SIG-M5 (cell line): ENCODE data around the gene SUGCT.

Experiments
- DNase-seq: peaks from one replicate; lab custom pipeline; 2025; lab: John Stamatoyannopoulos, UW

Gene SUGCT

GRCh38 chr7:40526951-40527715 is 392.3 kb downstream of the SUGCT start:
- no peak for DNase-seq

DNA sequence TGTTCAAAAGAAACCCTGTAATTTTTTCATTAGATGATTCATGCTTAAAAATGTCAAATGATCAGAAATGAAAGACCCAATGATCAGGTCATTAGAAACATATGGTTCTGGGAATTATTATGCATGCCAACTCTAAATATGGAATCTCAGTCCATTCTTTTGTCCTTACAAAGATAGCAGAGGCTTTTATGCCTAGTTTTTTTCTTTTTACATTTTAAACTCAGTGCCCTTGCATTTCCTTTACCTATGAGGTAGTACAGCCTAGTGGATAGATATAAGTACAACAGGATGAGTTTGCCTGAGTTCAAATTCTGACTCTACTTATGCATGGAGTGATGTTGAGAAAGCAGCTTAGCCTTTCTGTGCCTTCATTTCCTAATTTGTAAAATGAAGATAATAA is 392.9 kb downstream of the SUGCT start:
- no peak for DNase-seq

DNA sequence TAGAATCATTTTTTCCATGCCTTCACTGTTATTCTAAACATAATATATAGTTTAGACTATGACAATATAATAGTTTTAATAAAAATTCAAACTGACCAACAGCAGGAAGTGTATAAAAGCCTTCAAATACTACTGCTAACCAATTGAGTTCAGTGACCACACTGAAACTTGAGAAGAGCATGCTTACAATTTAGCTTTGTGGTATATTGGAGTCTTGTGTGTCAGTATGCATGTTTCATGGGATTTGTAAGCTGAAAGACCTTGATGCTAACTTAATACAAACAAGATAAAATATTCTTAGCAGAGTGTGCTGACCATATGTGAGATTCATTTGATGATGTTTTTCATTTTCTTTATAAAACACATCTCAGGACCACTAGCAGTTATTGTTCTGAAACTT is 395.5 kb downstream of the SUGCT start:
- DNase-seq: no peak

DNA sequence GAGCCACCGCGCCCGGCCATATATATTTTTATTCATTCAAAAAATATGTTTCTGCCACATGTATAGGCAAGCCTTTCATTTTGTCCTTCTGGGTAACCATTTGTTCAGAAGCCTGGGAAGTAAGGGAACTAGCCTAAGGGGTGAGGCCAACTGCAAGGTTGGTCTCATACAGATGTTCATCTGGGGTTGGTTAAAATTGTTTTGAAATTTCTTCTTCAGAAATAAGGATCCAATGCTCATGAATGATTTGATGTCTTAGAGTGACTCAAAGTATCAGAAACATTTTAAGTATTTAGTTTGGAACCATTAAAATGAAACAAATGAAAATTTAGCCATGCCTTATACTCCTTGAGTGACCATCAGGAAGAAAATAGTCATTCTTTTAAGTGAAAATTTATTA is 397.2 kb downstream of the SUGCT start:
- no peak for DNase-seq

GRCh38 chr7:40535678-40536077 is 400.9 kb downstream of the SUGCT start:
- DNase-seq: no peak

- no peak for DNase-seq
These were observed 401.6 kb downstream of the SUGCT start for GRCh38 chr7:40536421-40536820.

DNA sequence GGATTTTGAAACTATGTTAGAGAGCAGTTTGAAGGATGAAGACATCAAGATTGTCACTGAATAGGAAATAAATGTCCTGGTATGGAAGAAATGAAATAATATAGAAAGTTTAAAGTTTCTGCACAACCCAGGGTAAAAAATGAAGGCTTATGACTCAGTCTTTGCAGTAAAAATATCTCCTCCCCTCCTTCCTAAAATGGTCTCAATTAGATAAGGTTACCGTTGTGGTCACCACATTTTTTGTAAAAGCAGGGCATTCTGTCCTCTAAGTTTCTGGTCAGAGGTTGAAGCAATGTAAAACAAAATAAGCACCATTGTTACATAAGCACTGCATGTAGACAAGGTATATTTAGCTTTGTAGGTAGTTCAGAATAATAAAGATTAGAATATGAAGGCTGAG is 403.5 kb downstream of the SUGCT start:
- DNase-seq: no peak

- no peak for DNase-seq
These were observed 406.5 kb downstream of the SUGCT start for GRCh38 chr7:40541336-40541735.

GRCh38 chr7:40542982-40543741 is 408.4 kb downstream of the SUGCT start:
- no peak for DNase-seq

DNA sequence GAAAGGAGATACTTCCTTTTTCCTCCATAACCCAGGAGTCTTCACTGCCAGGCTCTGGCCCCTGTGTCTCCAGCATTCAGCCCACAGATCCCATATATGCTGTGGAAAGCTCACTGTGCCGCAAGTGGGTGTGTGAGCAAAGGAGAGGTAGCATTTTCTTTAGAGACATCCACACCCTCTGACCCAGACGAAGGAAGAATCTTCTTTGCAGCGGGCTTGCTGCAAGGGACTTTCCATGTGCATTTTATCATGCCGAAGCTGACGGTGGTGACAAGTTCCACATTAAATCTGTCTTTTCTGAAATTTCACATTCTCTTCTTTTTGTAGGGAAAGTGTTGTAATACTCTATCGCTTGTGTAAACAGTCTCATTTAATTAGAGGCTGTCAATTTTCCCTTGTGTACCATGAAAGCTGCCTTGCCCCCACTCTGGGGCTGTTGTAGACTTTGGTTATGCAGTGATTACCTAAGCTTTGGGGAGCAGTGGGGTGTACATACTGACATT is 409.5 kb downstream of the SUGCT start:
- no peak for DNase-seq

GRCh38 chr7:40544871-40545303 is 410.1 kb downstream of the SUGCT start:
- no peak for DNase-seq

DNA sequence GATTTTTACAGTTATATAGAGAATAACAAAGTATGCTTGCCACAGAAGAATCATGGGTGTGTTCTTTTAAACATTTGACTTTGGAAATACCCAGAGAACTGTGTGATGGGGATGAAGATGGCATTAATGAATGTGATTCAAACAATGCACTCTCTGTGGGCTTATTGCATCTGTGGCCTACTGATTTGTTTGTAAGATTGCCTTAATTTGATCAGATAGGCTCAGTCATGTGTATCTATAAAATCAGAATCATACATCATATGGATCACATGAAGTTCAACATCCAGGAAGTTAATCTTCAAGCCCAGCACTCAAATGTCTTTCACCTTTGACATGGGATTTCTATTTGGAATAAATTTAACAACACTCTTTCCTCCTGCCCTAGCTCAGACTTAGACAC is 410.9 kb downstream of the SUGCT start:
- no peak for DNase-seq

DNA sequence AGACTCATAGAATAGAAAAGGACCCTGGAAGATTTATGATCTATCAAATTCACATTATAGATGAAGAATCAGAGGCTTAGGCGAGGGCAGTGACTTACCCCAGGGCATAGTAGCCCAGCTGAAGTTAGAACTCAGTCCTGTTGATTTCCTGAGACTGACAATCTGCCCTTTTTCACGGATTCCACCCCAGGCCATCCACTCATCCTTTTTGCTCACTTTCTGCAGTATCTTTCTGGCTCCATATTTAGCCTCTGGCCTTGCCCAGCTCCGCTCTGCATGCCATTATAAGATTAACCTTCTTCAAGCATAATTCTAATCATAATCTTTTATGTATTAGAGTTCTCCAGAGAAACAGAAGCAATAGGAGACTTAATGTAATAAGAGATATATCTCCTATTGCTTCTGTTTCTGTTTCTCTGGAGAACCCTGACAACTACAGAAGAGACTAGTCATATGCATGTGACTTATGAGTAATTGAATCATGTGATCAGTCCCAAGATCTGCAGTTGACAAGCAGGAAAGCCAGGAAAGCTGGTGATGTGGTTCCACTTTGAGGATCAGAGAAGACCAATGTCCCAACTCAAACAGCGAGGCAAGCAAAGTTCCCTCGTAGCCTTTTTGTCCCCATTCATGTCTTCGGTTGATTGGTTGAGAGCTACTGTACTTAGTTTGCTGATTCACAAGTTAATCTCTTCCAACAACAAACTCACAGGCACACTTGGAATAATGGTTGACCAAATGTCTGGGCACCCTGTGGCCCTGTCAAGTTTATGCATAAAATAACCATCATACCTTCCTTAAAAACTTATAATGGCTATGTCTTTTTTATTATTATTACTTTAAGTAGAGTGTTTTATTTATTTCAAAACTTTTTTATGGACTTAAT is 412.1 kb downstream of the SUGCT start:
- DNase-seq: no peak

GRCh38 chr7:40549372-40550039 is 414.7 kb downstream of the SUGCT start:
- DNase-seq: no peak

- peak; percentile 76 for DNase-seq
These were observed 417.1 kb downstream of the SUGCT start for GRCh38 chr7:40551685-40552576.

DNA sequence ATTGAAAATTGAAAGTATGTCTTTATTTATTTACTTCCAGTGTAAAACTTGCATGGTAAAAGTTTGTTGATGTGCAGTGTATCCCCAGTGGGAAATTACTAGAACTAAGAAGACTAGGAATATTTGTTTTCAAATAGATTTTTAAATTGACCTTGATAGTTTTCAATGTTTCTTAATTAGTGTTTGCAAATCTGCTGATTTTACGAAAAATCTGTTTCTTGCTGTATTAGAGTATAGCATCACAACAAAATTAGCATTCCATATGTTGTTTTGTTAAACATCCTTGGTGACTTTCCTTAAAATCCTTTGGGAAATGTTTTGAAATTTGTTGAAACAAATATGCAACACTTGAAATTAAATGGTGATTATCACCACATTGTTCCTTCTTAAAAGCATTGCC is 425.9 kb downstream of the SUGCT start:
- DNase-seq: no peak

DNA sequence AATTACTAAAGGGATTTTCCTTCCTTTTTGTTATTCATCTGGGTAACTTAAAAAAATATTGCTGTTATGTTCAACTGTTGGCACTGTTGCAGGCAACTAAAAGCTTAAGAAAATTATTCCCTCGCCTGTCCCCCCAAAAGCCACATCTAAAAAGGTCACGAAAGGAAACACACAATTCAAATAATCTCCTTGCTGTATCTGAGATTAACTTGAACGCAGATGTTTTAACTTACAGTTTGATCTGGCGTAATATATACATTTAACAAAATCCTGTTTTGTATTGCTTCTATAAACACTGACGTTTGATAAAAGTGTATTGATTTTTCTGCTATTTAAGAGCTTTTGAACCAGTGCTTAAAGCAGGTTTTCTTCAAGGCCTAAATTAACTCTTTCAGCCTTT is 432.1 kb downstream of the SUGCT start:
- DNase-seq: no peak

- DNase-seq: no peak
These were observed 434.5 kb downstream of the SUGCT start for GRCh38 chr7:40569326-40569725.

GRCh38 chr7:40570223-40570622 is 435.4 kb downstream of the SUGCT start:
- no peak for DNase-seq

DNA sequence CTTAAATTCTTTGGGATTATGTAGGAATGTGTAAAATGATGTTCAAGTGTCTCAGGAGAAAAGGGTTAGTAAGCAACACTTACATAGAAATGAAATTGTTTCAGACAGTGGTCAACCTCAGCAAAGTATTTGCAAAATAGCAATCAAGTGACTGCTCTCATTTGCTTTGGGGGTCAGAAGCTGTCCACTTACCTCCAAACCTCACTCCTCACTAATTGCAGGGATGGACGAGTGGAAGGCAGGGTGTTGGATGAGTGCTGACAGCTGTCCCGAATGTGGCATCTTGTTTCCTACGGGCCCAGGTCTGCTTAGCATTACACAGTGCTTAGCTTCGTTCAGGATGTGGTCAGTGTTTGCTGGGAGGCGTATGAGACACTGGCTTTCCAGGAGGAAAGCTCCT is 437.0 kb downstream of the SUGCT start:
- no peak for DNase-seq
